Hepatocyte (in vitro differentiated cells): ENCODE results near the gene IRF5.

Experiments
- EZH2 ChIP-seq: fragments of 200-600 bp; sonication (generic); IDR thresholded peaks from 2 replicates; pipeline ENCODE4 v1.6.1; 2016; ENCODE audit warnings: antibody characterized with exemption, mild to moderate bottlenecking, borderline replicate concordance
- EZH2phosphoT487 ChIP-seq: fragments of 200-600 bp; sonication (generic); IDR thresholded peaks from one replicate; pipeline ENCODE4 v1.6.1; 2018; ENCODE audit warnings: antibody characterized with exemption, mild to moderate bottlenecking, low read depth, moderate library complexity; ENCODE audit not compliant: unreplicated experiment, severe bottlenecking
- TF ChIP-seq, protein P1 (sequence below): fragments of 200-600 bp; sonication (generic); IDR thresholded peaks from 2 replicates; pipeline ENCODE4 v1.5.1; 2016; ENCODE audit warnings: antibody characterized with exemption, mild to moderate bottlenecking; ENCODE audit not compliant: poor library complexity

GRCh38 chr7:128899392-128899791 lies 38.3 kb upstream of the IRF5 start:
- TF ChIP-seq, protein P1, sequence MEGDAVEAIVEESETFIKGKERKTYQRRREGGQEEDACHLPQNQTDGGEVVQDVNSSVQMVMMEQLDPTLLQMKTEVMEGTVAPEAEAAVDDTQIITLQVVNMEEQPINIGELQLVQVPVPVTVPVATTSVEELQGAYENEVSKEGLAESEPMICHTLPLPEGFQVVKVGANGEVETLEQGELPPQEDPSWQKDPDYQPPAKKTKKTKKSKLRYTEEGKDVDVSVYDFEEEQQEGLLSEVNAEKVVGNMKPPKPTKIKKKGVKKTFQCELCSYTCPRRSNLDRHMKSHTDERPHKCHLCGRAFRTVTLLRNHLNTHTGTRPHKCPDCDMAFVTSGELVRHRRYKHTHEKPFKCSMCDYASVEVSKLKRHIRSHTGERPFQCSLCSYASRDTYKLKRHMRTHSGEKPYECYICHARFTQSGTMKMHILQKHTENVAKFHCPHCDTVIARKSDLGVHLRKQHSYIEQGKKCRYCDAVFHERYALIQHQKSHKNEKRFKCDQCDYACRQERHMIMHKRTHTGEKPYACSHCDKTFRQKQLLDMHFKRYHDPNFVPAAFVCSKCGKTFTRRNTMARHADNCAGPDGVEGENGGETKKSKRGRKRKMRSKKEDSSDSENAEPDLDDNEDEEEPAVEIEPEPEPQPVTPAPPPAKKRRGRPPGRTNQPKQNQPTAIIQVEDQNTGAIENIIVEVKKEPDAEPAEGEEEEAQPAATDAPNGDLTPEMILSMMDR = no peak
- TF ChIP-seq EZH2phosphoT487 (no peak), EZH2 (no peak)
